ENCODE results near the gene SYTL2.

GRCh38 chr11:85771568-85771967 is 39.4 kb downstream of the SYTL2 start:
- TF ChIP-seq, protein P1, sequence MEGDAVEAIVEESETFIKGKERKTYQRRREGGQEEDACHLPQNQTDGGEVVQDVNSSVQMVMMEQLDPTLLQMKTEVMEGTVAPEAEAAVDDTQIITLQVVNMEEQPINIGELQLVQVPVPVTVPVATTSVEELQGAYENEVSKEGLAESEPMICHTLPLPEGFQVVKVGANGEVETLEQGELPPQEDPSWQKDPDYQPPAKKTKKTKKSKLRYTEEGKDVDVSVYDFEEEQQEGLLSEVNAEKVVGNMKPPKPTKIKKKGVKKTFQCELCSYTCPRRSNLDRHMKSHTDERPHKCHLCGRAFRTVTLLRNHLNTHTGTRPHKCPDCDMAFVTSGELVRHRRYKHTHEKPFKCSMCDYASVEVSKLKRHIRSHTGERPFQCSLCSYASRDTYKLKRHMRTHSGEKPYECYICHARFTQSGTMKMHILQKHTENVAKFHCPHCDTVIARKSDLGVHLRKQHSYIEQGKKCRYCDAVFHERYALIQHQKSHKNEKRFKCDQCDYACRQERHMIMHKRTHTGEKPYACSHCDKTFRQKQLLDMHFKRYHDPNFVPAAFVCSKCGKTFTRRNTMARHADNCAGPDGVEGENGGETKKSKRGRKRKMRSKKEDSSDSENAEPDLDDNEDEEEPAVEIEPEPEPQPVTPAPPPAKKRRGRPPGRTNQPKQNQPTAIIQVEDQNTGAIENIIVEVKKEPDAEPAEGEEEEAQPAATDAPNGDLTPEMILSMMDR (IDR thresholded peaks at IDR 0.05; ENCODE audit: poor library complexity, severe bottlenecking): no peak
- TF ChIP-seq EP300 (conservative IDR thresholded peaks at IDR 0.05; ENCODE audit: poor library complexity, severe bottlenecking): no peak
- TF ChIP-seq RAD21 (conservative IDR thresholded peaks at IDR 0.05): no peak
- no peak for TF ChIP-seq POLR2AphosphoS5 (IDR thresholded peaks at IDR 0.05)
- no peak for TF ChIP-seq EZH2 (IDR thresholded peaks at IDR 0.05; ENCODE audit: borderline replicate concordance, insufficient read depth, low read length, poor library complexity, severe bottlenecking)
- TF ChIP-seq TAF1 (IDR thresholded peaks at IDR 0.05; ENCODE audit: low read depth): no peak

All from neural cell (in vitro differentiated cells).